ENCODE measurements around the gene TMEM119. TPM values are rescaled to one million over a fixed set of nuclear protein-coding genes. Genes with fewer than 3 reads are reported as not detected.

Gene TMEM119
- total RNA-seq: 1 to 10 TPM; 7.2 to 8.8 TPM

DNA sequence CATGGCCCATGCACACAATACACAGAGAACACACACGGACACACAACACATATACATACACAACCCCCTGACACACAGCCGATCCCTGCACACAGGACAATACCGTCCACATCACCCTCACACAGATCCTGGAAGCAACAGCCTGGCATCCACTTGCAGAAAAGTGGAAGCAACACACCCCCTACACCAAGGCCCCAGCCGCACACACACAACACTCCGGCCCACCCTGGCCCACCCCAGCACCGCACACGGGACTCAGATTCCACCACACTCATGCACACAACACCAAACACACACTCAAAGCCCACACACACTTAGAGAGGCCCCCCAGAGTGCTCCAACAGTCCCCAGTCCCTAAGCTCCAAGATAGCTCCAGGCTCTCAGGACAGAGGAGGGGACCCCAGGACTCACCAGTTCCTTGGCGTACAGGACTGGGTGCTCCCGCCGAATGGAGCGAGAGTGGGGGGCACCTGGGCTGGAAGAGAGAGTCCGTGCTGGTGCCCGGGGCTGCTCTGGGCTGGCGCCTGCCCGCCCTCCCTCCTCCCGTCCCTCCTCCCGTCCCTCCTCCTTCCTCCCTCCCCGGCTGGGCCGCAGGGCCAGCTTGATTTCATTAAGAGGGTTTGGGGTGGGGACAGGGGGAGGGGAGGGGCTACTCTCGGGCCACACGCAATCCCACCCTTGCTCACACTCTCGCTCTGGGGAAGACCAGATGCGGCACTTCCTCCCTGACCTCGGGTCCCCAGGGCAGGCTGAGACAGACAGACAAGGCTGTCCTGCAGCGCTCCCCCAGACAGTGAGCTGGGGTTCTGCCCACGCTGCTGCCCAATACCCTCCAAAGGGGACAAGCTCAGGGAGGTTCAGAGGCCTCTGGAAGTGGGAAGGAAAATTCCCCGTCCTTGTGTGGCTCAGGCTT, at the start of gene TMEM119:
TMEM119 (minus strand) TSS at position 526 of the 913 bp plus-strand sequence. CDS start 5,701 bp downstream, outside the sequence.
- intact Hi-C loops (cut with DNase I): no loop called here
- Histone ChIP-seq H3K4me1 (no peaks in the 10 kb centered on the region), H3K36me3 (no peaks in the 10 kb centered on the region), H3K9ac (ENCODE audit: low read depth in 2 of 2, low read length in 2 of 2) (peak within 1 kb of the TSS; percentile 34 to 50), H3K27me3 (no peaks in the 10 kb centered on the region), H3K9me3 (no peaks in the 10 kb centered on the region), H3K27ac (peak within 1 kb of the TSS; percentile 47), H3K4me3 (peak within 1 kb of the TSS; percentile 13)
- peak; percentile 37 for DNase-seq
- TF ChIP-seq, protein P1, sequence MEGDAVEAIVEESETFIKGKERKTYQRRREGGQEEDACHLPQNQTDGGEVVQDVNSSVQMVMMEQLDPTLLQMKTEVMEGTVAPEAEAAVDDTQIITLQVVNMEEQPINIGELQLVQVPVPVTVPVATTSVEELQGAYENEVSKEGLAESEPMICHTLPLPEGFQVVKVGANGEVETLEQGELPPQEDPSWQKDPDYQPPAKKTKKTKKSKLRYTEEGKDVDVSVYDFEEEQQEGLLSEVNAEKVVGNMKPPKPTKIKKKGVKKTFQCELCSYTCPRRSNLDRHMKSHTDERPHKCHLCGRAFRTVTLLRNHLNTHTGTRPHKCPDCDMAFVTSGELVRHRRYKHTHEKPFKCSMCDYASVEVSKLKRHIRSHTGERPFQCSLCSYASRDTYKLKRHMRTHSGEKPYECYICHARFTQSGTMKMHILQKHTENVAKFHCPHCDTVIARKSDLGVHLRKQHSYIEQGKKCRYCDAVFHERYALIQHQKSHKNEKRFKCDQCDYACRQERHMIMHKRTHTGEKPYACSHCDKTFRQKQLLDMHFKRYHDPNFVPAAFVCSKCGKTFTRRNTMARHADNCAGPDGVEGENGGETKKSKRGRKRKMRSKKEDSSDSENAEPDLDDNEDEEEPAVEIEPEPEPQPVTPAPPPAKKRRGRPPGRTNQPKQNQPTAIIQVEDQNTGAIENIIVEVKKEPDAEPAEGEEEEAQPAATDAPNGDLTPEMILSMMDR (IDR thresholded peaks at IDR 0.05): no peak

DNA sequence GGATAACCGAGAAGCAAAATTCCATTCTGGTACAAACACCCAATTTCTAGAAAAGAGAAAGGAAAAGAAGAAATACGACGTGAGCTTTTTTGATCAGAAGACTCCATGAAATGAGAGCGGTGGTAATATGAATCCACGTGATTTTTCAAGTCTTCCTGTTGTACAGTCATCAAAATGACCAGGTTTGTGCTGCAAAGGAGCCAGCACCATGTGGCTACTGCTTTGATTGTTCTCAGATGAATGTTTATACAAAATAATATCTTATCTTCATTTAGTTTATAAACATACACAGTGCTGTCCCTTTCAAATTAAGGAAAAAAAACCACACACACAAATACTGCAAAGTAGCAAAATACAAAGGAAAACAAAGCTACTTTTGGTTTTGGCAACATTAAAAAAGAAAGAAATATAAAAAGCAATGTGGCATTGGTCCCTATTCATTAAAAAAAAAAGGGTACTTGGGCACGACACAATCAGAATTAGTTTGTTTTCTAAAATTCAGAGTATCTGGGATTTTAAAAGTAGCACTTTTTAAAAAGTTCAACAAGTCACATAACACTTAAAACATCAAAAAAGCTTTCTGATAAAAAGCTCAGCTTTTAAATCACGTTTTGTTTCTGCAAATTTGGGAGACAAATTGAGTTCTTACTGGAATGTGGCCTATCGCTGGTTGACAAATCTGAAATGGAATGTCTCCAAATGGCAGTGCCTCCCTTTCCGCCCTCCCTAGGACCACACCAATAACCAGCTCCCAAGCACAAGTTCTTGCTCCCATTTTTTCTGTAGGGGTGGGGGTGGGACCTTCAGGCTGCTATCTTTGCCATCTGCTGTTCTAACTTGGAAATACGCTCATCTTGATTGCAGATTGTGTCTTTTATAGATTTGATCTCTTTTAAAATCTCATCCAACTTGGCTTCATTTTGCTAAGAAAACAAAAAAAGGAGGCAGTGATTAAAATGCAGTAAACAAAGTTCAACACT, 49.0 kb upstream of the TMEM119 start:
- no peak for DNase-seq
- Histone ChIP-seq H3K9ac (ENCODE audit: low read depth in 2 of 2, low read length in 2 of 2) (no peak overlapping the region), H3K27me3 (no peaks in the 10 kb centered on the region), H3K36me3 (peaks cover 20% of the 10 kb centered on the region), H3K27ac (no peak overlapping the region), H3K4me1 (no peaks in the 10 kb centered on the region), H3K4me3 (no peak overlapping the region), H3K9me3 (no peaks in the 10 kb centered on the region)
- TF ChIP-seq, protein P1 (IDR thresholded peaks at IDR 0.05): no peak
- intact Hi-C loops (cut with DNase I): no loop called here

GRCh38 chr12:108645686-108646599, 48.1 kb upstream of the TMEM119 start:
- Histone ChIP-seq H3K4me1 (no peaks in the 10 kb centered on the region), H3K9ac (ENCODE audit: low read depth in 2 of 2, low read length in 2 of 2) (no peak overlapping the region), H3K27ac (no peak overlapping the region), H3K9me3 (no peaks in the 10 kb centered on the region), H3K4me3 (no peak overlapping the region), H3K36me3 (peaks cover 20% of the 10 kb centered on the region), H3K27me3 (no peaks in the 10 kb centered on the region)
- intact Hi-C loops (cut with DNase I): no loop called here
- no peak for DNase-seq
- TF ChIP-seq, protein P1 (IDR thresholded peaks at IDR 0.05): no peak

DNA sequence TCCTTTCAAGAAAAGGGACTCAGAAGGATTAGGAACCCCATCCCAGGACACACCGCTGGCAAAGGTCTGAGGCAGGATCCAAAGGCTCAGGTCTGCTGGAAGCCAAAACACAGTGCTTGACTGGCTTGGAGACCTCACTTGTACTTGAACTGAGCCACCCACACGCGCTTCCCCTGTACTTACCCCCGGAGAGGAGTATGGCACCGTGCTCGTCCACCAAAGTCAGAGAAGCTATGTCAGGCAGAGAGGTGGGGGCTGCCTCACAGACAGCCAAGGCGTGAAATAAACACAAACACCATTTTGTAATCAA, 46.9 kb upstream of the TMEM119 start:
- Histone ChIP-seq H3K36me3 (peaks cover 20% of the 10 kb centered on the region), H3K27ac (no peak overlapping the region), H3K9me3 (no peaks in the 10 kb centered on the region), H3K4me1 (no peaks in the 10 kb centered on the region), H3K9ac (ENCODE audit: low read depth in 2 of 2, low read length in 2 of 2) (no peak overlapping the region), H3K4me3 (no peak overlapping the region), H3K27me3 (no peaks in the 10 kb centered on the region)
- intact Hi-C loops (cut with DNase I): no loop called here
- DNase-seq: no peak
- TF ChIP-seq, protein P1 (IDR thresholded peaks at IDR 0.05): no peak
